Stomach (tissue), 9 donors: ENCODE data around the gene SAMM50. TPM values are rescaled to one million over a fixed set of nuclear protein-coding genes. Genes with fewer than 3 reads are reported as not detected.

Experiments
- DNase-seq, 2 donors: peaks; one replicate each; pipeline versions ENCODE4 v3.0.0 to v3.0.0-alpha.2; 2013 to 2019
- H3K27ac ChIP-seq, 5 donors: fragments of 200-600 bp in 4 of 5; sonication (generic) in 4 of 5; one replicate each; pipeline ENCODE4 v1.5.1; 2013 to 2019; ENCODE audit warnings: mild to moderate bottlenecking in 1 of 5, moderate library complexity in 1 of 5
- H3K27me3 ChIP-seq, 3 donors: fragments of 200-600 bp; sonication (generic); one replicate each; pipeline ENCODE4 v1.5.1; 2017 to 2019; ENCODE audit warnings: mixed run types in 1 of 3
- H3K36me3 ChIP-seq, 4 donors: fragments of 200-600 bp; sonication (generic); 1 replicate in 3 of 4; 2 replicates in 1 of 4; pipeline ENCODE4 v1.5.1; 2016 to 2019
- H3K4me1 ChIP-seq, 4 donors: fragments of 200-600 bp; sonication (generic); one replicate each; pipeline ENCODE4 v1.5.1; 2016 to 2019
- H3K4me3 ChIP-seq, 4 donors: fragments of 200-600 bp; sonication (generic) in 3 of 4; one replicate each; pipeline ENCODE4 v1.5.1; 2016 to 2019; ENCODE audit warnings: mild to moderate bottlenecking in 1 of 4
- H3K9me3 ChIP-seq, 4 donors: fragments of 200-600 bp; sonication (generic); one replicate each; pipeline ENCODE4 v1.5.1; 2016 to 2019
- CTCF ChIP-seq, 7 experiments: fragments of 450-650 bp in 4 of 7; fragments of 200-600 bp in 3 of 7; sonication (generic) in 3 of 7; IDR thresholded peaks; one replicate each; pipeline ENCODE4 v1.5.1; 2016 to 2019; ENCODE audit warnings: antibody characterized with exemption in 7 of 7, control low read depth in 2 of 7, mild to moderate bottlenecking in 1 of 7
- EP300 ChIP-seq: sonication (generic); formaldehyde crosslinking; IDR thresholded peaks from one replicate; pipeline ENCODE4 v1.6.1; 2017; ENCODE audit warnings: antibody characterized with exemption
- POLR2A ChIP-seq, 4 donors: fragments of 450-650 bp; IDR thresholded peaks; one replicate each; pipeline ENCODE4 v1.6.1; 2016; ENCODE audit warnings: antibody characterized with exemption in 4 of 4, control low read depth in 2 of 4, mild to moderate bottlenecking in 1 of 4, moderate library complexity in 1 of 4
- POLR2AphosphoS5 ChIP-seq, 3 donors: sonication (generic); formaldehyde crosslinking; IDR thresholded peaks; one replicate each; pipeline ENCODE4 v1.6.1; 2016; ENCODE audit warnings: antibody characterized with exemption in 3 of 3
- WGBS, 5 donors: extraction: QIAGEN DNeasy Blood & Tissue Kit in 3 of 5; methylation state at CpG; one replicate each; pipeline versions ENCODE4 v1.1.5 to v1.1.7; 2013 to 2018; 5-methylcytosine and 5-hydroxymethylcytosine counted together
- intact Hi-C: fragments of 100-400 bp; cut with DNase I; formaldehyde crosslinking; loops from one replicate; pipeline ENCODE4 v1.15.1; 2023; ENCODE audit warnings: low total_unique reads
- polyA plus RNA-seq, 3 donors: library from polyadenylated mRNA; stranded (reverse); fragments of 200-250 nt; gene quantifications; one replicate each; pipeline ENCODE4 v1.2.3, GENCODE V29; 2013
- total RNA-seq, 5 donors: library from RNA; depleted of rRNA; stranded (reverse); fragments of >200 nt; gene quantifications; one replicate each; pipeline versions ENCODE4 v1.1.0 to v1.2.3, GENCODE V29; 2014 to 2016
- donor health status: healthy with polysubstance abuse.
- donor health status: Bipolar disorder and iron deficiency.
- donor health status: healthy.

Gene SAMM50
- total and polyA plus RNA-seq, 8 donors, result 18.7 to 54.7 (median 33.3) TPM

GRCh38 chr22:43923191-43923590 lies 32.1 kb upstream of the SAMM50 start:
- intact Hi-C loops, result no loop called here
- DNase-seq, result no peak
- 0 to 7% (median 1%) methylated on average over 13 of the region's 13 CpGs for WGBS, 5 donors
- Histone ChIP-seq H3K27ac (peak overlapping the region in 1 of 5 donors; percentile 16), H3K36me3 (no peaks in the 10 kb centered on the region), H3K4me3 (peak overlapping the region; percentile 59 to 73 (median 61)), H3K4me1 (peaks cover 8 to 31% (median 19%) of the 10 kb centered on the region in 4 donors), H3K9me3 (no peaks in the 10 kb centered on the region), H3K27me3 (peaks cover 0 to 74% (median 15%) of the 10 kb centered on the region in 3 donors)
- TF ChIP-seq EP300 (no peak), POLR2A (IDR thresholded peaks at IDR 0.05) (no peak), CTCF (IDR thresholded peaks at IDR 0.05) (no peak), POLR2AphosphoS5 (IDR thresholded peaks at IDR 0.05) (no peak)

GRCh38 chr22:43923631-43924464 lies 31.4 kb upstream of the SAMM50 start, which contains the start of gene PNPLA3:
TSS of gene PNPLA3 (plus strand) at chr22:43923805. CDS start at chr22:43923912, 107 bp downstream.
- Histone ChIP-seq H3K4me3 (peak within 1 kb of the TSS; percentile 59 to 73 (median 61)), H3K36me3 (no peaks in the 10 kb centered on the region), H3K9me3 (no peaks in the 10 kb centered on the region), H3K27ac (peak within 1 kb of the TSS in 4 of 5 donors; percentile 26 to 71 (median 40)), H3K4me1 (peaks cover 8 to 31% (median 19%) of the 10 kb centered on the region in 4 donors), H3K27me3 (peaks cover 0 to 72% (median 15%) of the 10 kb centered on the region in 3 donors)
- TF ChIP-seq POLR2AphosphoS5 (IDR thresholded peaks at IDR 0.05), result peak in 2 of 3 donors; percentile 41 to 68
- TF ChIP-seq EP300, result no peak
- no peak for TF ChIP-seq CTCF (IDR thresholded peaks at IDR 0.05)
- no peak for TF ChIP-seq POLR2A (IDR thresholded peaks at IDR 0.05)
- DNase-seq, result peak; percentile 90 to 96
- intact Hi-C loops, result no loop called here
- 1 to 4% (median 2%) methylated on average over 12 to 100 of the region's 100 CpGs for WGBS, 5 donors

GRCh38 chr22:43924877-43925276 lies 30.4 kb upstream of the SAMM50 start:
- no peak overlapping the region for H3K4me3 ChIP-seq
- H3K36me3 ChIP-seq, result no peaks in the 10 kb centered on the region
- intact Hi-C loops, result no loop called here
- peaks cover 8 to 31% (median 19%) of the 10 kb centered on the region in 4 donors for H3K4me1 ChIP-seq
- peaks cover 0 to 62% (median 15%) of the 10 kb centered on the region in 3 donors for H3K27me3 ChIP-seq
- no peak for DNase-seq
- no peak overlapping the region for H3K27ac ChIP-seq
- no peaks in the 10 kb centered on the region for H3K9me3 ChIP-seq
- WGBS, 5 donors, result 42 to 49% (median 46%) methylated on average over 7 of the region's 7 CpGs
- TF ChIP-seq POLR2A (IDR thresholded peaks at IDR 0.05), result no peak
- TF ChIP-seq CTCF (IDR thresholded peaks at IDR 0.05), result no peak
- no peak for TF ChIP-seq POLR2AphosphoS5 (IDR thresholded peaks at IDR 0.05)
- no peak for TF ChIP-seq EP300

- intact Hi-C loops, result no loop called here
- peak in 1 of 2 donors; percentile 46 for DNase-seq
- TF ChIP-seq POLR2A (IDR thresholded peaks at IDR 0.05), result no peak
- no peak for TF ChIP-seq CTCF (IDR thresholded peaks at IDR 0.05)
- no peak for TF ChIP-seq EP300
- no peak for TF ChIP-seq POLR2AphosphoS5 (IDR thresholded peaks at IDR 0.05)
- H3K36me3 ChIP-seq, result no peaks in the 10 kb centered on the region
- WGBS, 5 donors, result 24 to 49% (median 40%) methylated on average over 6 of the region's 6 CpGs
- H3K9me3 ChIP-seq, result no peaks in the 10 kb centered on the region
- peaks cover 0 to 54% (median 15%) of the 10 kb centered on the region in 3 donors for H3K27me3 ChIP-seq
- no peak overlapping the region for H3K4me3 ChIP-seq
- peaks cover 8 to 31% (median 19%) of the 10 kb centered on the region in 4 donors for H3K4me1 ChIP-seq
- H3K27ac ChIP-seq, result peak overlapping the region in 2 of 5 donors; percentile 9
Measured at GRCh38 chr22:43925433-43926348, 29.6 kb upstream of the SAMM50 start.
